ENCODE results near the gene EWSR1. TPM values are rescaled to one million over a fixed set of nuclear protein-coding genes. Genes with fewer than 3 reads are reported as not detected.

EWSR1 gene
- total and polyA plus RNA-seq, 2 donors (not counting 3 experiments of a cell fraction or from before 2014, with no cell fraction given), result 305 to 588 TPM

GRCh38 chr22:29224121-29224858 lies 43.8 kb upstream of the EWSR1 start:
- Histone ChIP-seq H3K4me2 (ENCODE audit: insufficient read depth, low read length) (no peak overlapping the region), H3K36me3 (ENCODE audit: control insufficient read depth in 2 of 2, extremely low read depth in 1 of 2, insufficient read depth in 2 of 2, low read length in 2 of 2) (no peaks in the 10 kb centered on the region), H3K4me1 (ENCODE audit: control insufficient read depth, extremely low read depth, insufficient read depth, low read length) (no peaks in the 10 kb centered on the region), H3K9me3 (replicated peaks; ENCODE audit: control insufficient read depth, insufficient read depth, low read length) (no peaks in the 10 kb centered on the region), H3K9ac (replicated peaks; ENCODE audit: extremely low read depth, insufficient read depth, low read length) (no peak overlapping the region), H2AFZ (ENCODE audit: low read depth, low read length) (no peak overlapping the region), H3K27ac (ENCODE audit: insufficient read depth, low read depth, low read length) (no peak overlapping the region), H3K4me3 (replicated peaks in 1 of 3; ENCODE audit: insufficient read depth in 1 of 3, low read depth in 1 of 3, low read length in 3 of 3) (no peak overlapping the region), H3K79me2 (ENCODE audit: control insufficient read depth, insufficient read depth, low read length) (no peaks in the 10 kb centered on the region), H3K9me1 (replicated peaks; ENCODE audit: control insufficient read depth, extremely low read depth, insufficient read depth, low read length) (no peaks in the 10 kb centered on the region), H3K27me3 (ENCODE audit: control insufficient read depth in 2 of 2, insufficient read depth in 2 of 2, low read length in 2 of 2) (no peaks in the 10 kb centered on the region), H4K20me1 (replicated peaks; ENCODE audit: control insufficient read depth, extremely low read depth, insufficient read depth, low read length) (no peaks in the 10 kb centered on the region)
- DNase-seq (ENCODE audit: low read depth, low spot score) (no peak), FAIRE-seq (no peak)
- intact Hi-C loops (cut with micrococcal nuclease) (no loop called here), dilution Hi-C loops (cut with MboI; ENCODE audit: extremely low pct_ligation_motif_present, low sequenced_read_pairs) (no loop called here)
- POLR2A ChIA-PET, result no interaction called here
- TF ChIP-seq EZH2 (IDR thresholded peaks at IDR 0.05; ENCODE audit: borderline replicate concordance, low read depth, low read length, severe bottlenecking) (no peak), FOS (IDR thresholded peaks at IDR 0.05; ENCODE audit: borderline replicate concordance, insufficient read depth, low read length) (no peak), MYC (IDR thresholded peaks at IDR 0.05; ENCODE audit: low read depth, low read length) (no peak), POLR2AphosphoS5 (IDR thresholded peaks at IDR 0.05; ENCODE audit: insufficient read depth, low read depth, low read length) (no peak), CTCF (IDR thresholded peaks at IDR 0.05; ENCODE audit: extremely low read depth in 1 of 2, insufficient read depth in 1 of 2, low read depth in 1 of 2, low read length in 2 of 2) (no peak), GATA2 (IDR thresholded peaks at IDR 0.05; ENCODE audit: insufficient read depth, insufficient read length, low read depth, low read length) (no peak), JUN (IDR thresholded peaks at IDR 0.05; ENCODE audit: borderline replicate concordance, insufficient read depth, insufficient read length, low read depth) (no peak), MAX (IDR thresholded peaks at IDR 0.05; ENCODE audit: insufficient read depth, insufficient read length) (no peak), POLR2A (IDR thresholded peaks at IDR 0.05; ENCODE audit: low read depth, low read length) (no peak)
- CTCF ChIA-PET, result interaction anchor here (1.0 to 3.3 kb wide), 2 partner anchors 21 to 32 kb away, joined by 3 to 18 read pairs; no protein-coding TSS in a partner anchor
- BruUV-seq (replicated peaks), result no TSS peak

Measured in endothelial cell of umbilical vein (primary cell).